GM10847 (cell line): ENCODE data around the gene SLC9A9.

Experiments
- POLR2A ChIP-seq: IDR thresholded peaks from 2 replicates; pipeline ENCODE4 v1.6.1; 2011; ENCODE audit not compliant: insufficient read length; ENCODE audit errors: extremely low read depth

SLC9A9 gene

DNA sequence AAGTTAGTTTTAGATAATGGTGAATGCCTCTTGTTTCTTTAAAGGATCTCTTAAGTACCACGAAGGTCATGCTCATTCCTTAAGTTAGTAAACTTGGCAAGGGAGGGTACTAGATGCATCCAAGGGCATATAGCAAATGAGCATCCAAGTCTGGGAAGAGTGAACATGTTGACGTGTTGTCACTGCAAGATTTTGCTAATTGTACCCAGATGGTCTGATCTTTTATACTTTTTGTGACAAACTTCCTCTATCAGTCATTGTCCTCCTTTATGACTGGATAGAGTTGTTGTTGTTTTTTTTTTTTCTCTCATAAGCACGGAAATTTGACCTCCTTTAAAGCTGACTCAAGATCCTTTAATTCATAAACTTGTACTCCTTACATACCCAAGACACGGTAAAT is 607.4 kb downstream of the SLC9A9 start:
- TF ChIP-seq POLR2A = no peak

DNA sequence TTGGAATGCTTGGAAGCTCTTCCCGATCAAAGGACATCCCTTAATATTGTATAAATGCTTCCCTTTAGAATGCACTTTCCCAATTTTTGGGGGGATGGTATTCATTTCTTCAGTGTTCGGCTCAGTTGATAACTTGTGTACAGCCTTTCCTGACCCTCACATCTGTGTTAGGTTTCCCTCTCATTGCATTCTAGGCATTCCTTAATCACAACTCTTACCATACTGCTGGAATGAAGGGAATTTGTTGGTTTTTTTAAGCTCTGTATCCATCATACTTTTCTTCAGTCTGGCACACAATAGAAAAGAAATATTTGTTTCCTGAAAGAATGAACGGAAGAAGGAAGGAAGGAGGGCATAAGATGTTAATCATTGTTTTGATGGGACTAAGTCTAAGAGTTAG is 609.2 kb downstream of the SLC9A9 start:
- no peak for TF ChIP-seq POLR2A

DNA sequence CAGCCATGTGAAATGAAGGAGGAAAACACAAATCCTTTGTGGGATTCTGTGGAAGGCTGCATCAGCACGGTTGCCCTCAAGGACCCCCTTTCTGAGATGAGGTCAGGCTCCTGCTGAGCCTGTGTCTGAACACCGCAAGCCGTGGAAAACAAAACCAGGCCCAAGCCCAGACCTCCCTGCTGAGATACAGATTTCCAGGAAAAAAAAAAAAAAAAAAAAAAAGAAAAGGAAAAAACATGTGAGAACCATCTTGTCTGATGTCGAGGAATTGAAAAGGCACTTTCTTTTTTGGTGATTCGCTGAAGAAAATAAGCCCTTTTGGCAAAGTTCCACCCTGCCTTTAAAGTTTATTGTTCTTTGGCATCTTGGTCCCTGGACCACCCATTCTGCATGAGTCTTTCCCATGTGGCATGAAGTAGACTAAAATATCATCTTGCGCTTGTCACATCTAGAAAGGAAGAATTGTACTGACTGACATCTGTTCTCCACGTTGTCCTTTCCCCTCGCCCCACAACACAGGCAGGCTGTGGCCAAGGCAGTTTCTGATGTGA is 611.1 kb downstream of the SLC9A9 start:
- no peak for TF ChIP-seq POLR2A

DNA sequence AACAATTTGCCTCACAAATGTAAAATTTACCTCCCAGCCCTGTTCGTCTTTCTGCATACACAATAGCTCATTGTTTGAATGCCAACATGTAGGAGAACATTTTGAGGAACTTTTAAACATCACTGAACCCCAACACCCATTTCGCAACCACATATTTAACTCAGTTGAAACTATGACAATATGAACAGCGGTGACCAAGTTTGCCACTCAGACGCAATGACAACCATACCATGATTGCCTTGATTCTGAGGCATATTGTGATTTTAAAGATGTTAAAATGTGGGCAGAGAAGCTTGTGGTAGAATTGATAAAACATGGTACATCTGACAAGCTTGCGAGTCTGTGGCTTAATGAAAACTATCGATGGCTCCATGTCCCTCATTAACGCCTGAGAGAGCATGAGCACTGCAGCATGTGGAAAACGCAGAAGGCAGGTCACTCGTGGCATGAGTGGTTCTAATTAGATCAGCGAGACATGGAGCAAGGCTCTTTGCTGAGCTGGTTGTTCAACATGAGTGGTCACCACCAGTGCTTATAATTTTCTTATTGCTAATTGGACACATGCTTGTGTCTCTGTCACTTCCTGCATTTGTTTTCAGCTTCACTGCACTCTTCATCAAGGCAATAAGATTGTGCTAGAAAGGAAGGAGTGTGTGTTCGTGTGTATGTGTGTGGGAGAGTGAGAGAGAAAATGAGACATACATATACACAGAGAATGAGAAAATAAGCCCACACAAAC is 611.9 kb downstream of the SLC9A9 start:
- TF ChIP-seq POLR2A = no peak

DNA sequence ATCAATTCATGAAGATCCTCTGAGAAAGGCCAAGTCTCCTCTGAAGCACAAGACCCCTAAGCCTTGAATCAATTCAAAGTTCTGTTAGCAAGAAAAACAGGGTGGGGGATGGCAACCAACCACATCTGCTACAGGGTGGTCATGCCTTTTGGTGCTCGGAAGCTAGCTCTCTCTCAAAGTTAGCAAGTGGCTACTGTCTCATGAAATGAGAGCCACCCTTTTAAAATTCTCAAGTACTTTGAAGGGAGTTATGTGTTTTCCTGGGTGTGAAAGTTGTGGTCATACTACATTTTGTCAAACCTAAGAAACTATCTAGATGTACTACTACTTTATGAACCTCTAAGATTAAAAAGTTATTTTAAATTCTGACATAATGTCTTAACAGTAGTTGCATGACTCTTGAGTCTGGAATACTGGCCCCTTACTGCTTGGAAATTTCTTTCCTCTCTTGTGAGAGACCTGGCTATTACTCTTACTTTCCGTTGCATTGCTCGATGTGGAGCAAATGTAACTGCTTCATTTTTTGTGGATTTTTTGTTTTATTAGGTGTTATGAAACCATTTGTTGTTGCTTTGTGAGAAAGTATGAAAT is 612.6 kb downstream of the SLC9A9 start:
- TF ChIP-seq POLR2A = no peak

DNA sequence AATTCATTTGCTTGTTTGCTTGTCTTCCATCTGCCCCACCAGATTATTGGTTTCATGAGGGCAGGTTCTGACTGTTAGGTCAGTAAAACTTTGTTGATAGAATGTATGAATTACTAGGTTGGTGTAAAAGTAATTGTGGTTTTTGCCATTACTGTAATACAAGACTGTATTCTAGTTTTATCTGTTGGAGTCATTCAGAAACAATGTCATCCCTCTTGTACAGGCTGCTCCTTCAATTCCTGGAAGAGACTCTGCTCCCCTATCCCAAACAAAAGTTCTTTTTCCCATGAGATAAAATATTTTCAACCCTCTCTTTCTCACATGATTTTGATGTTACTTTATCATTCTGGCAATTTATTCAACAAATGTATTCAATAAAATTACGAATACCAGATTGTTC is 613.7 kb downstream of the SLC9A9 start:
- TF ChIP-seq POLR2A = no peak

DNA sequence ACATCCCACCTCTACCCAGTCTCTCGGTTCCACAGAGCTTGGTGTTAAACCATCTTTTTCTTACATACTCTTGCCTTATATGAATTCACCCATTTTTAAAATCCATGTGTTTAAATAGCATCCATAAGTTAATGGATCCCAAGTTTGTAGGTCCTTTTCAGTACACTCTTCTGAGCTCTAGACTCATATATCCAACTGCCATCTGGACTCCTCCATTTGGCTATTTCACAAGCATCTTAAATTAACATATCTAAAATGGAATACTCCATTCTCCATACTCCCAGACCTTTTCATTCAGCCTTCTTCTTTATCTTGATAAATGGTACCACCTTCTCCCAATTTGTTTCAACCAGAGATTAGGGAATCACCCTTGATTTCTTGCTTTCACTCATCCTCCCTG is 615.3 kb downstream of the SLC9A9 start:
- no peak for TF ChIP-seq POLR2A

DNA sequence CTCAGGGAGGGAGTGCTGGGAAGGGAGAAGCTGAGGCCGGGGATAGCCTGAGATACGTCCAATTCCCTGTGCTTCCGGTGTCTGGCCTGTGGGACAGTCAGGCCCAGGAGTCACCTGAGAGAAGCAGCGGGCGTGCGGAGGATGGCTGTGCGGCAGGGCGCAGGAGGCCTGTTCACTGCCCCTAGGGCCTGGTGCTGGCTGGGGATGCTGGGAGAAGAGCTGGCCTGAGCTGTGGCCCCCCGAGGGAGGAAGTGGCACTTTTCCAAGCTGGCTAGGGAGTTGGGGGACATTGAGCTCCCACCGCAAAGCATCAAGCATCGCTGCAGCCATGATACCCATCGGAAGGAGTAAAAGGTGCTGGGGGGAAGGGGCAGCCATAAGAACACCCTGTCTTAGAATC is 619.9 kb downstream of the SLC9A9 start:
- TF ChIP-seq POLR2A = no peak

DNA sequence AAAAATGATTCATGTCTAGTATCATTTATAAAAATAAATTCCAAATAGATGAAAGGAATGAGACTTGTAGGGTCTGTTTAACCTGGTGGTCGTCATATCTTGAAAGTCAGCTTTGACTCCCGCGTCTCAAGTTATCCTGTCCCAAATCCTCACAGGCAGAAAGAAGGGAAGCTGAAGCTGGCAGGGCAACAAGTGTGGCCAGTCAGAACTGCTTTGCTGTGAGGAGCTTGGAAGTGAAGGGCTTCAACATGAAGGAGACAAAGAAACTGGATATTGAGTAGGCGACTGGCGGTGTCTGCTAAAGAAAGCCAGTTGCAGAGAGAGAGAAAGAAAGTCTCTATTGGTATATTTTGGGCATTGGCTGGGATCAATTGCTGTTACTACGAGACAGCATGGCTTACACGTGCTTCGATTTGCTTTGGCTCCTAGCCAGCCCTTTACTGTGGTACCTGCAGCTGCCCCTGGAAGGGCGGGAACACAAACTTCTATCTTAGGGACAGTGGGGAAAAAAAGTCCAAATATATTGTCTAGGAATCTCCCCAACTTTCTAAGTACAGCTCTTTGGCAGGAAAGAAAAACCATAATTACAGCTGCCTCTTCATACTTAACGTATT is 621.5 kb downstream of the SLC9A9 start:
- no peak for TF ChIP-seq POLR2A

DNA sequence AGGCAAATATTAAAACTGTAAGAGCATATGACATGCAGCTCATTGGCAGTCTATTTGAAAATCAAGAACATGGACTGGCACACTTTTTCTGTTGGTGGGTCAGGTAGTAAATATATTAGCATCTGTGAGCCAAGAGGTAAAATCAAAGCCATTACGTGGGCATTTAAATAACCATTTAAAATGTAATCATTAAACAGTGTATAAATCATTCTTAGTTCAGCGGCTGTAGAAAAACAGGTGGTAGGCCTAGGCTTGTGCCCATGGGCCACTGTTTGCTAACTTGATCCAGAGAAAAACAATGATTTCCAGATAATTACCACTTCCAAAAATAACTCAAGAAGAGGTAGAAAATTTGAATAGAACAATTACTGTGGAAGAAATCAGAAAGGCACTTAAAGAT is 623.6 kb downstream of the SLC9A9 start:
- no peak for TF ChIP-seq POLR2A

DNA sequence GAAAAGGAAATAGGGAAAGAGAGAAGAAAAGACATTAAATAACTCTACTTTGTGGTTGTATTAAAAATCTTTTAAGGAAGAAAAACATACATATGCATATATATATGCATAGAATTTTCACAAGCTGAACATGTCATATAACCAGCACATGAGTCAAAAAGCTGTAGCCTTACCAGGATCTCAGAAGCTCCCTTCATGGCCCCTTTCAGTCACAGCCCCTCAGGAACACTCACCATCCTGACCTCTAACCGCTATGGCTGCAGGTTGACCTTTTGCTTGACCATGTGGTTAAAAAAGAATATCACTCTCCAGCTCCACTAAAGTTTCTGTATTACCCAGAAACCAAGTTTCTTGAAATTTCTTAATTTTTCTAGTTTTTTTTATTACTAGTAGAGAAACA is 625.3 kb downstream of the SLC9A9 start:
- TF ChIP-seq POLR2A = no peak

DNA sequence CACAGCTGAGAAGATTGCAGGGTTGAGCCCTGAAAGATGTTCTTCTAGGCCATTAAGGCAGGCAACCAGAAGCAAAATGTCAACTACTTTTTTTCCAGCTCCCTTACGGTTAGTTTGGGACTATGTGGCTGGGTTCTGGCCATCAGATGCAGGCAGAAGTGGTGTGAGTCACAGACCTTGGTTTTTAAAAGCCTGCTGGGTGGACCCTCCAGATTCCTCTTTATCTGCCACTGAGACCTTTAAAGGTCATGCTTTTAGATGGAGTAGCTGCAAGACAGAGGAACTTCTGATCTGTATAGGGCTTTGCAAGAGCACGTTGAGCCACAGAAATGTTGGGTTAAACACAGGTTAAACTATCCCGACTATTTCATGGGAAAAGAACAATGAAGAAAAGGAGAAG is 625.8 kb downstream of the SLC9A9 start:
- no peak for TF ChIP-seq POLR2A

DNA sequence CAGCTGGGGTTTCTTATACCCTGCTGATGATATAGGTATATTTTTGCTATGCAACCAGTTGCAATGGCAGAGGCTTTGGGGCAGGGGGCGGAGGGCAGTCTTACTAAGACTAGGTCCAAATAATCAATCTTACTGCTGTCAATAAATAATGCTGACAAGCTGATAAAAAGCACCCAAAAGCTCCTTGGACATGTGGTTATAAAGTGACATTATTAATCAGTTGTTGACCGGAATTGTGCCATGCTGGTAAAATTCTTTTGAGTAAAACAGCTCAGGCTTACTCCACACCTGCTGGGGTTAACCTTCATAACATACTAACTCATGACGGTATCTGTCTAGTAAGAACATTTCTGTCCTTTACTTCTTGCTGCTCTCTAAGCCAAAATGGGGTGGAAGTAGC is 626.8 kb downstream of the SLC9A9 start:
- no peak for TF ChIP-seq POLR2A

DNA sequence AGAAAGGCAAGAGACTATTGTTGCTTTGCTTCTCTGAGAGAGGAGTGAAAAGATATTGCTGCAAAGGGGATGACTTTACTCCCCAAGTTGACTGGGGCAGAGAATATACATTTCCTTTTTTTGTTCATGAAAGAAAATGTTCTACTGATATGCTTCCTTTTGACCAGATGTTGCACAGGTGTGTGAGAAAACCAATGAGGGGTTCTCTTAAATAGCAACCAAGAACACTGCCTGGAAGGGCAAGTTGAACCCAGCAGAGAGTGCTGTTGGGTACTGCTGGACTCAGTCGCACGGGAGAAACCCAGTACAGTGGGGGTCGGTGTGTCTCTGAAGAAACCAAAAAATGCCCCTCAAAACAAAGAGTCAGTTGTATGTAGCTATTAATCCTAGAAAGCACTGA is 627.5 kb downstream of the SLC9A9 start:
- no peak for TF ChIP-seq POLR2A

DNA sequence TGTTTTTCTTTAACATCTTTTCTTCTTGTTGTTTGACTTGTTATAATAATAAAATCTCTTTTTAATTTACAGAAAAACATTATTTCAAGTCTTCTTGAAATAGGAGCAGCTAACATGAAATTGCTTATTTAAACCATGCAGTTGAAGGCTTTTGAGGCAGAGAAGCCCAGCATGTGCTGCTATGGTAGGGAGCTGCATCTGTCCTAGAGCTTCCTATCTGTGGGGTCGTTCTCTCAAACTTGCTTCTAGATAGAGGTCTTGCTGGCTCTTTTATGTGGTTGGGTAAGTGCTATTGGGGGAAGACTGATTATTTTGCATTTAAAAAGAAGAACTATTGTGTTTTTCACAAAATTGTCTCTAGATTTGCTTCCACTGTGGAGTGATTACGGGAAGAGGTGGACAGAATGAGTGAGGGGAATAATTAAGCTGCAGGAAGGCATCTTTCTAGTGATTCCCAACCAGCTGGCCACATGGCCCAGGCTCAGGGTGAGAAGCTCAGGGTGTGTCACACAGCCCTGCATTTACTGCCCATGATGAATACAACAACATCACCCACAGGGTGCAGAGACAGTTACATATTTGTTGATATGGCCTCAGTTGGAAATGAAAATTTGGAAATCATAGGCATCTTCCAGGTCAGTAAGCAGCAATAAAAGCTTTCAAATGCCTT is 630.0 kb downstream of the SLC9A9 start:
- no peak for TF ChIP-seq POLR2A

DNA sequence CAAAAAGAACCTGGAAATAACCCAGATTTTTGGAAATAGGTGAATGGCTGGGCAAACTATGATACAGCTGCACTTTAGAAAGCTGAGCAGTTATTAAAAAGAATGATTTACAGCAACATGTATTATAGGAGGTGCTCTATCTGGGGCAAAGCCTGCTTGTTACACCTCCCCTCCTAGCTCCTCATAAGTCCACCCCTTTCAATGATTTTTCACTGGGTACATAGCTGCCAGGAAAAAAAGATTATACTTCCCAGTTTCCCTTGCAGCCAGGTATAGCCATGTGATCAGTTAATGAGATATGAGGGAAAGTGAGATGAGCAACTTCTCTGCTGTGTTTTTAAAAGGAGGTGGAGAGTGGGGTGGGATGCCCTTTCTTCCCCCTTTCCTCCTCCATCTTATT is 631.0 kb downstream of the SLC9A9 start:
- no peak for TF ChIP-seq POLR2A
